ENCODE measurements around the gene PRODH2.

PRODH2 gene

GRCh38 chr19:35816262-35816661 lies 3.6 kb upstream of the PRODH2 start:
- Histone ChIP-seq H3K27ac (ENCODE audit: low read depth, low read length, poor library complexity, severe bottlenecking) (no peak overlapping the region), H2AFZ (ENCODE audit: low read length) (no peak overlapping the region), H3K9me2 (ENCODE audit: low read depth, low read length) (no peaks in the 10 kb centered on the region), H3K9me3 (ENCODE audit: low read length) (no peaks in the 10 kb centered on the region), H3K79me2 (ENCODE audit: insufficient read depth, low read length) (no peaks in the 10 kb centered on the region), H3F3A (ENCODE audit: insufficient read depth, low read length) (no peaks in the 10 kb centered on the region), H3K27me3 (ENCODE audit: insufficient read depth, low read length) (no peaks in the 10 kb centered on the region; the same call in 1 of the 2 replicates), H3K4me1 (ENCODE audit: insufficient read depth, low read length, severe bottlenecking) (no peaks in the 10 kb centered on the region), H3K36me3 (ENCODE audit: insufficient read depth, low read length) (no peaks in the 10 kb centered on the region), H3K4me2 (ENCODE audit: low read length) (no peak overlapping the region), H3K4me3 (ENCODE audit: low read depth, low read length, poor library complexity, severe bottlenecking) (no peak overlapping the region), H3K9ac (ENCODE audit: low read length) (no peak overlapping the region), H4K20me1 (ENCODE audit: insufficient read depth, low read length) (no peaks in the 10 kb centered on the region)
- TF ChIP-seq CTCF (IDR thresholded peaks at IDR 0.05; ENCODE audit: low read length) (no peak), EZH2 (IDR thresholded peaks at IDR 0.05; ENCODE audit: borderline replicate concordance, low read length) (no peak)

GRCh38 chr19:35813043-35813890 lies 622 bp upstream of the PRODH2 start:
- no peak overlapping the region for H2AFZ ChIP-seq (ENCODE audit: low read length)
- no peaks in the 10 kb centered on the region for H3K79me2 ChIP-seq (ENCODE audit: insufficient read depth, low read length)
- H3K4me1 ChIP-seq (ENCODE audit: insufficient read depth, low read length, severe bottlenecking) = no peaks in the 10 kb centered on the region
- H3K4me2 ChIP-seq (ENCODE audit: low read length) = no peak overlapping the region
- no peaks in the 10 kb centered on the region for H3K36me3 ChIP-seq (ENCODE audit: insufficient read depth, low read length)
- H3K27ac ChIP-seq (ENCODE audit: low read depth, low read length, poor library complexity, severe bottlenecking) = no peak overlapping the region
- H3K9me3 ChIP-seq (ENCODE audit: low read length) = no peaks in the 10 kb centered on the region
- no peaks in the 10 kb centered on the region for H3F3A ChIP-seq (ENCODE audit: insufficient read depth, low read length)
- no peak for TF ChIP-seq EZH2 (IDR thresholded peaks at IDR 0.05; ENCODE audit: borderline replicate concordance, low read length)
- no peak overlapping the region for H3K4me3 ChIP-seq (ENCODE audit: low read depth, low read length, poor library complexity, severe bottlenecking)
- no peaks in the 10 kb centered on the region for H3K9me2 ChIP-seq (ENCODE audit: low read depth, low read length)
- H3K9ac ChIP-seq (ENCODE audit: low read length) = no peak overlapping the region
- H4K20me1 ChIP-seq (ENCODE audit: insufficient read depth, low read length) = no peaks in the 10 kb centered on the region
- H3K27me3 ChIP-seq (ENCODE audit: insufficient read depth, low read length) = no peaks in the 10 kb centered on the region; the same call in 1 of the 2 replicates

- Histone ChIP-seq H3K4me1 (ENCODE audit: insufficient read depth, low read length, severe bottlenecking) (no peaks in the 10 kb centered on the region), H3K36me3 (ENCODE audit: insufficient read depth, low read length) (no peaks in the 10 kb centered on the region), H3K9ac (ENCODE audit: low read length) (no peak overlapping the region), H3K9me3 (ENCODE audit: low read length) (no peaks in the 10 kb centered on the region), H3K4me3 (ENCODE audit: low read depth, low read length, poor library complexity, severe bottlenecking) (no peak overlapping the region), H3K4me2 (ENCODE audit: low read length) (no peak overlapping the region), H3K27me3 (ENCODE audit: insufficient read depth, low read length) (no peaks in the 10 kb centered on the region; the same call in 1 of the 2 replicates), H3K27ac (ENCODE audit: low read depth, low read length, poor library complexity, severe bottlenecking) (no peak overlapping the region), H3K9me2 (ENCODE audit: low read depth, low read length) (no peaks in the 10 kb centered on the region), H4K20me1 (ENCODE audit: insufficient read depth, low read length) (no peaks in the 10 kb centered on the region), H2AFZ (ENCODE audit: low read length) (no peak overlapping the region), H3F3A (ENCODE audit: insufficient read depth, low read length) (no peaks in the 10 kb centered on the region), H3K79me2 (ENCODE audit: insufficient read depth, low read length) (no peaks in the 10 kb centered on the region)
- TF ChIP-seq CTCF (IDR thresholded peaks at IDR 0.05; ENCODE audit: low read length) (no peak), EZH2 (IDR thresholded peaks at IDR 0.05; ENCODE audit: borderline replicate concordance, low read length) (no peak)
These were observed 1.1 kb downstream of the PRODH2 start for GRCh38 chr19:35811317-35812219.

All from OCI-LY1 (cell line).